ENCODE data around the gene TRIM63. TPM values are rescaled to one million over a fixed set of nuclear protein-coding genes. Genes with fewer than 3 reads are reported as not detected.

Gene TRIM63
- polyA plus RNA-seq, 3 donors = 0.09 TPM; not detected in 2

- Histone ChIP-seq H3K27me3 (ENCODE audit: control insufficient read depth in 2 of 2, insufficient read depth in 2 of 2, low read length in 2 of 2) (peaks cover 18 to 47% of the 10 kb centered on the region in 2 donors), H3K9me3 (replicated peaks in 1 of 2; ENCODE audit: control insufficient read depth in 1 of 2, insufficient read depth in 1 of 2, low read length in 2 of 2) (peaks cover 0 to 19% of the 10 kb centered on the region in 2 donors), H3K4me1 (ENCODE audit: control insufficient read depth in 1 of 2, insufficient read depth in 2 of 2, low read length in 2 of 2) (no peaks in the 10 kb centered on the region), H3K9ac (ENCODE audit: insufficient read depth, low read length, poor library complexity, severe bottlenecking) (no peak overlapping the region), H3K27ac (ENCODE audit: low read depth in 1 of 2, low read length in 2 of 2) (no peak overlapping the region), H4K20me1 (ENCODE audit: insufficient read depth, low read length) (no peaks in the 10 kb centered on the region), H3K4me3 (replicated peaks in 1 of 3; ENCODE audit: low read depth in 2 of 3, low read length in 3 of 3) (no peak overlapping the region), H3K36me3 (replicated peaks in 1 of 2; ENCODE audit: control insufficient read depth in 1 of 2, insufficient read depth in 2 of 2, low read length in 2 of 2) (no peaks in the 10 kb centered on the region), H2AFZ (ENCODE audit: insufficient read depth, low read depth, low read length, poor library complexity, severe bottlenecking) (no peak overlapping the region), H3K4me2 (replicated peaks; ENCODE audit: extremely low read depth, low read length, poor library complexity, severe bottlenecking) (no peak overlapping the region), H3K79me2 (ENCODE audit: insufficient read depth, low read length) (no peaks in the 10 kb centered on the region)
- Mint-ChIP-seq H3K4me1 (peaks cover 1% of the 10 kb centered on the region), H3K27ac (no peak overlapping the region), H3K9me3 (peaks cover 0 to 8% (median 0%) of the 10 kb centered on the region in 7 donors), H3K36me3 (no peaks in the 10 kb centered on the region), H3K27me3 (ENCODE audit: low read depth in 3 of 3) (peaks cover 36 to 57% (median 40%) of the 10 kb centered on the region in 3 donors), H3K4me3 (no peak overlapping the region)
- intact Hi-C loops (cut with micrococcal nuclease) = no loop called here
- TF ChIP-seq CTCF (IDR thresholded peaks at IDR 0.05) = no peak
- no CpG with 5 or more reads among the region's 4 CpGs for WGBS (ENCODE audit: insufficient coverage)
- DNase-seq = no peak
These were observed 25.5 kb downstream of the TRIM63 start for GRCh38 chr1:26041978-26042377.

DNA sequence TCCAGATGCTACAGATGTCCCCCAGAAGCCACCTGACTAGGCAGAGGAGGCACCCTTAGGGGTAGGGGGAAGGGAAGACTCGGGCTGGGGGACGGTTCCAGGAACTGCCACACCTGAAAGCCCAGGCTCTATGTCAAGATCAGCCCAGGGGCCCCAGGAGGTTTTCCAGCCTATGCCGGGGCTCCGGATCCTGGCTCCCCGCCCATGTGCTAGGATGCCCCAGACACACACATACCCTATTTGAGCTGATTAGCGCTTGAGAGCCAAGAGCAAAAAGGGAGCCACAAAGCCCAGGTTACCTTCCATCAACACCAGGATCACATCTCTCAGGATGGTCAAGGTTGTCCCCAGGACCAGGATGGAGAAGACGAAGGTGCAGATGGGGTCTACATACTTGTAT, 26.0 kb downstream of the TRIM63 start:
- Histone ChIP-seq H3K36me3 (replicated peaks in 1 of 2; ENCODE audit: control insufficient read depth in 1 of 2, insufficient read depth in 2 of 2, low read length in 2 of 2) (no peaks in the 10 kb centered on the region), H2AFZ (ENCODE audit: insufficient read depth, low read depth, low read length, poor library complexity, severe bottlenecking) (no peak overlapping the region), H3K79me2 (ENCODE audit: insufficient read depth, low read length) (no peaks in the 10 kb centered on the region), H3K4me3 (replicated peaks in 1 of 3; ENCODE audit: low read depth in 2 of 3, low read length in 3 of 3) (no peak overlapping the region), H3K27me3 (ENCODE audit: control insufficient read depth in 2 of 2, insufficient read depth in 2 of 2, low read length in 2 of 2) (peaks cover 14 to 42% of the 10 kb centered on the region in 2 donors), H3K4me2 (replicated peaks; ENCODE audit: extremely low read depth, low read length, poor library complexity, severe bottlenecking) (no peak overlapping the region), H3K9ac (ENCODE audit: insufficient read depth, low read length, poor library complexity, severe bottlenecking) (no peak overlapping the region), H4K20me1 (ENCODE audit: insufficient read depth, low read length) (no peaks in the 10 kb centered on the region), H3K9me3 (replicated peaks in 1 of 2; ENCODE audit: control insufficient read depth in 1 of 2, insufficient read depth in 1 of 2, low read length in 2 of 2) (peaks cover 0 to 14% of the 10 kb centered on the region in 2 donors), H3K27ac (ENCODE audit: low read depth in 1 of 2, low read length in 2 of 2) (no peak overlapping the region), H3K4me1 (ENCODE audit: control insufficient read depth in 1 of 2, insufficient read depth in 2 of 2, low read length in 2 of 2) (peaks cover 0 to 2% of the 10 kb centered on the region in 2 donors)
- Mint-ChIP-seq H3K27ac (no peak overlapping the region), H3K36me3 (no peaks in the 10 kb centered on the region), H3K27me3 (ENCODE audit: low read depth in 3 of 3) (peaks cover 30 to 55% (median 34%) of the 10 kb centered on the region in 3 donors), H3K4me1 (peaks cover 1% of the 10 kb centered on the region), H3K9me3 (peaks cover 0 to 6% (median 0%) of the 10 kb centered on the region in 7 donors), H3K4me3 (no peak overlapping the region)
- intact Hi-C loops (cut with micrococcal nuclease) = no loop called here
- no peak for DNase-seq
- no peak for TF ChIP-seq CTCF (IDR thresholded peaks at IDR 0.05)
- WGBS (ENCODE audit: insufficient coverage) = 96% methylated on average over 4 of the region's 7 CpGs
